Measurements from ENCODE around the gene MX1. TPM values are rescaled to one million over a fixed set of nuclear protein-coding genes. Genes with fewer than 3 reads are reported as not detected.

Gene MX1
- total RNA-seq, 1 experiment from 2014 or later: 1.2 TPM

GRCh38 chr21:41491412-41491811 lies 65.4 kb downstream of the MX1 start:
- intact Hi-C loops (cut with micrococcal nuclease; ENCODE audit: unreplicated experiment): no loop called here
- TF ChIP-seq EZH2 (IDR thresholded peaks at IDR 0.05; ENCODE audit: borderline replicate concordance, low read depth, low read length, poor library complexity, severe bottlenecking) (no peak), CTCF (conservative IDR thresholded peaks at IDR 0.05; ENCODE audit: low read depth, low read length) (no peak)
- POLR2A ChIA-PET (ENCODE audit: low non-redundant PET): no interaction called here
- CTCF ChIA-PET: no interaction called here
- BruUV-seq (replicated peaks): no TSS peak
- Histone ChIP-seq H3K4me1 (ENCODE audit: insufficient read depth, low read length, poor library complexity, severe bottlenecking) (no peaks in the 10 kb centered on the region), H3K4me3 (ENCODE audit: low read depth, low read length, poor library complexity, severe bottlenecking) (no peak overlapping the region), H3K27ac (ENCODE audit: low read depth, low read length, poor library complexity, severe bottlenecking) (no peak overlapping the region), H3K9me3 (ENCODE audit: low read depth, low read length, poor library complexity, severe bottlenecking) (no peaks in the 10 kb centered on the region), H3K36me3 (ENCODE audit: insufficient read depth, low read length, poor library complexity, severe bottlenecking) (no peaks in the 10 kb centered on the region), H3K27me3 (replicated peaks; ENCODE audit: insufficient read depth, low read depth, low read length, poor library complexity) (no peaks in the 10 kb centered on the region)
- DNase-seq (ENCODE audit: low spot score): no peak

- POLR2A ChIA-PET (ENCODE audit: low non-redundant PET): no interaction called here
- BruUV-seq (replicated peaks): no TSS peak
- CTCF ChIA-PET: no interaction called here
Observed at GRCh38 chr21:41494242-41494641, 68.2 kb downstream of the MX1 start.

GRCh38 chr21:41497008-41497407 lies 71.0 kb downstream of the MX1 start:
- no peak for DNase-seq (ENCODE audit: low spot score)
- Histone ChIP-seq H3K36me3 (ENCODE audit: insufficient read depth, low read length, poor library complexity, severe bottlenecking) (no peaks in the 10 kb centered on the region), H3K4me3 (ENCODE audit: low read depth, low read length, poor library complexity, severe bottlenecking) (no peak overlapping the region), H3K27me3 (replicated peaks; ENCODE audit: insufficient read depth, low read depth, low read length, poor library complexity) (peaks cover 3% of the 10 kb centered on the region), H3K27ac (ENCODE audit: low read depth, low read length, poor library complexity, severe bottlenecking) (no peak overlapping the region), H3K9me3 (ENCODE audit: low read depth, low read length, poor library complexity, severe bottlenecking) (no peaks in the 10 kb centered on the region), H3K4me1 (ENCODE audit: insufficient read depth, low read length, poor library complexity, severe bottlenecking) (no peaks in the 10 kb centered on the region)
- POLR2A ChIA-PET (ENCODE audit: low non-redundant PET): no interaction called here
- intact Hi-C loops (cut with micrococcal nuclease; ENCODE audit: unreplicated experiment): no loop called here
- BruUV-seq (replicated peaks): no TSS peak
- CTCF ChIA-PET: no interaction called here
- TF ChIP-seq CTCF (conservative IDR thresholded peaks at IDR 0.05; ENCODE audit: low read depth, low read length) (no peak), EZH2 (IDR thresholded peaks at IDR 0.05; ENCODE audit: borderline replicate concordance, low read depth, low read length, poor library complexity, severe bottlenecking) (no peak)

More at GRCh38 chr21:41494242-41494641, 68.2 kb downstream of the MX1 start:
- no peak for DNase-seq (ENCODE audit: low spot score)
- intact Hi-C loops (cut with micrococcal nuclease; ENCODE audit: unreplicated experiment): no loop called here
- Histone ChIP-seq H3K27me3 (replicated peaks; ENCODE audit: insufficient read depth, low read depth, low read length, poor library complexity) (no peaks in the 10 kb centered on the region), H3K4me3 (ENCODE audit: low read depth, low read length, poor library complexity, severe bottlenecking) (no peak overlapping the region), H3K27ac (ENCODE audit: low read depth, low read length, poor library complexity, severe bottlenecking) (no peak overlapping the region), H3K9me3 (ENCODE audit: low read depth, low read length, poor library complexity, severe bottlenecking) (no peaks in the 10 kb centered on the region), H3K4me1 (ENCODE audit: insufficient read depth, low read length, poor library complexity, severe bottlenecking) (no peaks in the 10 kb centered on the region), H3K36me3 (ENCODE audit: insufficient read depth, low read length, poor library complexity, severe bottlenecking) (no peaks in the 10 kb centered on the region)
- no peak for TF ChIP-seq EZH2 (IDR thresholded peaks at IDR 0.05; ENCODE audit: borderline replicate concordance, low read depth, low read length, poor library complexity, severe bottlenecking)
- no peak for TF ChIP-seq CTCF (conservative IDR thresholded peaks at IDR 0.05; ENCODE audit: low read depth, low read length)
